ENCODE results near the gene GSC2. TPM values are rescaled to one million over a fixed set of nuclear protein-coding genes. Genes with fewer than 3 reads are reported as not detected.

GSC2 gene
- total and polyA plus RNA-seq, 2 of the 8 experiments (the other 6 are each of a cell fraction or from before 2014, with no cell fraction given): 0.17 to 0.48 TPM

DNA sequence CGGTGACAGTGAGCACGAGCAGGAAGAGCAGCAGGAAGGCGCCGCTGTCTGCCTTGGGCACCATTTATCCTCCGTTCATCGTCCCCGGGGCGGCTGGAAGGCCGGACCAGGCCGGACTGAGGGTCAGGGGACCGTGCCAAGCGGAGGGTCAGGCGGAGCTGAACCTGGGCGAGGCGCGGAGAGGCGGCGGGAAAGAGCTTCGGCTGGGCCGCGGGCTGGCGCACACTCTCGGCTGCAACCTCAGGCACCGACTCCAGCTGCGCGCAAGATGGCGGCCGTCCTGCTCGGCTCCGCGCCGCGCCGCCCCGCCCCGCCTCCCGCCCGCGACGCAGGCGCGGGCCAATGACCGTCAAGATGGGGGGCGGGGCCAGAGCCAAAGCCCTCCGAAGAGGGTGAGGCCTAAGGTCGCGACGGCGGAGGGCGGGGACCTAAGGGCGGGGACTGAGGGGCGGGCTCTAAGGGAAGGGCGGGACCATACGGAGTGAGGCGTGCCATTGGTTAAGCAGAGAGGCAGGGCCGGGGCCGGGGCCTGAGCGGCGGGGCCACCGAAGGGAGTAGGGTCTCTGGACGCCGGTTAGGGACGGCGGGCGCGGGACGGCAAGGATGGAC is 27.8 kb downstream of the GSC2 start, which contains the start of gene DGCR2 (continued):
- TF ChIP-seq MAFK (IDR thresholded peaks at IDR 0.05; ENCODE audit: low read depth, low read length) (no peak), CREB1 (IDR thresholded peaks at IDR 0.05) (peak; percentile 87), RXRA (IDR thresholded peaks at IDR 0.05; ENCODE audit: insufficient read depth, low read depth, low read length) (no peak), SIX5 (IDR thresholded peaks at IDR 0.05; ENCODE audit: low read depth, low read length) (no peak), TAF1 (IDR thresholded peaks at IDR 0.05; ENCODE audit: low read depth, low read length) (peak; percentile 76; the same call in 1 of the 2 replicates), HDAC6 (IDR thresholded peaks at IDR 0.05; ENCODE audit: low read depth, low read length) (no peak), SRF (IDR thresholded peaks at IDR 0.05; ENCODE audit: low read depth, low read length) (peak; percentile 51; the same call in 1 of the 2 replicates), TBP (IDR thresholded peaks at IDR 0.05; ENCODE audit: low read depth, low read length) (peak; percentile 50; the same call in 1 of the 2 replicates), NRF1 (IDR thresholded peaks at IDR 0.05; ENCODE audit: low read depth, low read length) (peak; percentile 30; the same call in 1 of the 2 replicates), HDAC2 (IDR thresholded peaks at IDR 0.05; ENCODE audit: borderline replicate concordance in 1 of 2, low read depth in 2 of 2, low read length in 2 of 2) (0 out of 4 replicates have a peak, but pooled peaks of 1 of the 2 experiments have one; percentile 71), KDM4A (IDR thresholded peaks at IDR 0.05; ENCODE audit: low read depth, low read length, severe bottlenecking) (peak; percentile 68), SP2 (IDR thresholded peaks at IDR 0.05; ENCODE audit: low read length) (no peak)
- TF ChIP-seq, protein P1, sequence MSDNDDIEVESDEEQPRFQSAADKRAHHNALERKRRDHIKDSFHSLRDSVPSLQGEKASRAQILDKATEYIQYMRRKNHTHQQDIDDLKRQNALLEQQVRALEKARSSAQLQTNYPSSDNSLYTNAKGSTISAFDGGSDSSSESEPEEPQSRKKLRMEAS (IDR thresholded peaks at IDR 0.05): 0 out of 2 replicates have a peak, but pooled peaks have one; percentile 49

All from H1 (cell line).